ENCODE results near the gene SLC46A1. TPM values are rescaled to one million over a fixed set of nuclear protein-coding genes. Genes with fewer than 3 reads are reported as not detected.

SLC46A1 gene
- total RNA-seq, 1 donor from 2014 or later: 23.3 TPM

GRCh38 chr17:28386391-28386790 lies 19.6 kb downstream of the SLC46A1 start:
- no peak overlapping the region for H3K4me3 ChIP-seq
- H3K9me3 ChIP-seq: no peaks in the 10 kb centered on the region
- TF ChIP-seq CTCF (IDR thresholded peaks at IDR 0.05): no peak
- no peak overlapping the region for H3K27ac ChIP-seq
- no peak for ATAC-seq
- intact Hi-C loops (cut with DNase I): no loop called here
- H3K27me3 ChIP-seq (ENCODE audit: low read depth): no peaks in the 10 kb centered on the region
- H3K4me1 ChIP-seq: peaks cover 21% of the 10 kb centered on the region
- peaks cover 48% of the 10 kb centered on the region for H3K36me3 ChIP-seq
- no peak for DNase-seq

GRCh38 chr17:28385406-28385805 lies 20.6 kb downstream of the SLC46A1 start:
- peak; percentile 49 for DNase-seq
- peaks cover 38% of the 10 kb centered on the region for H3K36me3 ChIP-seq
- H3K27me3 ChIP-seq (ENCODE audit: low read depth): no peaks in the 10 kb centered on the region
- H3K27ac ChIP-seq: peak overlapping the region; percentile 66
- intact Hi-C loops (cut with DNase I): no loop called here
- no peak for TF ChIP-seq CTCF (IDR thresholded peaks at IDR 0.05)
- peak overlapping the region; percentile 65 for H3K4me3 ChIP-seq
- no peaks in the 10 kb centered on the region for H3K9me3 ChIP-seq
- H3K4me1 ChIP-seq: peaks cover 30% of the 10 kb centered on the region
- ATAC-seq: no peak

- peak; percentile 66 for DNase-seq
- peak; percentile 44 to 59 for ATAC-seq
- H3K9me3 ChIP-seq: no peaks in the 10 kb centered on the region
- no peaks in the 10 kb centered on the region for H3K27me3 ChIP-seq (ENCODE audit: low read depth)
- intact Hi-C loops (cut with DNase I): no loop called here
- H3K36me3 ChIP-seq: peaks cover 34% of the 10 kb centered on the region
- H3K4me3 ChIP-seq: peak overlapping the region; percentile 65
- H3K4me1 ChIP-seq: peaks cover 32% of the 10 kb centered on the region
- TF ChIP-seq CTCF (IDR thresholded peaks at IDR 0.05): no peak
- H3K27ac ChIP-seq: peak overlapping the region; percentile 66
These were observed 21.0 kb downstream of the SLC46A1 start for GRCh38 chr17:28385037-28385400.

GRCh38 chr17:28384281-28385036 lies 21.6 kb downstream of the SLC46A1 start:
- peak; percentile 88 for DNase-seq
- intact Hi-C loops (cut with DNase I): no loop called here
- H3K27ac ChIP-seq: peak overlapping the region; percentile 66
- peaks cover 28% of the 10 kb centered on the region for H3K36me3 ChIP-seq
- no peak for TF ChIP-seq CTCF (IDR thresholded peaks at IDR 0.05)
- no peaks in the 10 kb centered on the region for H3K9me3 ChIP-seq
- peak; percentile 91 to 93 for ATAC-seq
- peaks cover 32% of the 10 kb centered on the region for H3K4me1 ChIP-seq
- H3K4me3 ChIP-seq: peak overlapping the region; percentile 65
- no peaks in the 10 kb centered on the region for H3K27me3 ChIP-seq (ENCODE audit: low read depth)

GRCh38 chr17:28381141-28381825 lies 24.7 kb downstream of the SLC46A1 start:
- H3K4me3 ChIP-seq: peak overlapping the region; percentile 25
- peak; percentile 76 for DNase-seq
- no peaks in the 10 kb centered on the region for H3K9me3 ChIP-seq

More at GRCh38 chr17:28381141-28381825, 24.7 kb downstream of the SLC46A1 start:
- intact Hi-C loops (cut with DNase I): no loop called here
- no peaks in the 10 kb centered on the region for H3K27me3 ChIP-seq (ENCODE audit: low read depth)
- H3K36me3 ChIP-seq: no peaks in the 10 kb centered on the region
- peaks cover 32% of the 10 kb centered on the region for H3K4me1 ChIP-seq
- peak; percentile 23 for TF ChIP-seq CTCF (IDR thresholded peaks at IDR 0.05)
- ATAC-seq: peak; percentile 45 to 46
- H3K27ac ChIP-seq: peak overlapping the region; percentile 44

All from lower lobe of right lung (tissue), 2 donors.